ENCODE results near the gene GSN. TPM values are rescaled to one million over a fixed set of nuclear protein-coding genes. Genes with fewer than 3 reads are reported as not detected.

Gene GSN
- total and polyA plus RNA-seq, 2 of the 13 experiments (the other 11 are each of a cell fraction or from before 2014, with no cell fraction given) = 294 to 307 TPM

DNA sequence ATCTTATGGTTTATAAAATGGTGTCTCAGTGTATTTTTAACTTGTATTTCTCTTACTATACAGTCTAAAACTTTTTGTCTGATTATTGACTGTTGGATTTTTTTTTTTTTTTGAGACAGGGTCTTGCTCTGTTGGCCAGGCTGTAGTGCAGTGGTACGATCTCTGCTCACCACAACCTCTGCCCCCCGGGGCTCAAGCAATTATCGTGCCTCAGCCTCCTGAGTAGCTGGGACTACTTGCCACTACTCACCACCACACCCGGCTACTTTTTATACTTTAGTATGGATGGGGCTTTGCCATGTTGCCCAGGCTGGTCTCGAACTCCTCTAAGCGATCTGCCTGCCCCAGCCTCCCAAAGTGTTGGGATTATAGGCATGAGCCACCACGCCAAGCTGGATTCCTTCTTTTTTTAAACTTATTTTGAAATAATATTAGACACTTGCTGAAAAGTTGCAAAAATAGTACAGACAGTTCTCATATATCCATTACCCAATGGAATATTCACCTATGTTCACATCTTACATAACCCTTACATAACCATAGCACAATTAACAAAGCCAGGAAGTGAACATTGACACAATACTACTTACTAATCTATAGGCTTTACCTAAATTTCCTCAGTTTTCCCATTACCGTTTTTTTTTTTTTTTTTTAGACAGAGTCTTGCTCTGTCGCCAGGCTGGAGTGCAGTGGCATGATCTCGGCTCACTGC, 54.9 kb downstream of the GSN start (continued):
- TF ChIP-seq ZNF720 (CRISPR knock-in tag; IDR thresholded peaks at IDR 0.05) = no peak
- TF ChIP-seq ZNF530 (CRISPR knock-in tag; IDR thresholded peaks at IDR 0.05; ENCODE audit: low read depth) = no peak
- TF ChIP-seq HOXD1 (CRISPR knock-in tag; IDR thresholded peaks at IDR 0.05) = no peak
- TF ChIP-seq HOXA5 (CRISPR knock-in tag; IDR thresholded peaks at IDR 0.05) = no peak; the same call in 1 of the 2 replicates
- TF ChIP-seq MEIS2 (CRISPR knock-in tag; IDR thresholded peaks at IDR 0.05) = no peak
- TF ChIP-seq ZC3H13 (CRISPR knock-in tag; IDR thresholded peaks at IDR 0.05) = no peak
- TF ChIP-seq ZNF234 (CRISPR knock-in tag; conservative IDR thresholded peaks at IDR 0.05) = no peak
- TF ChIP-seq RBM22 (optimal IDR thresholded peaks at IDR 0.05; ENCODE audit: low read length) = no peak
- no peak for TF ChIP-seq DDIT3 (CRISPR knock-in tag; IDR thresholded peaks at IDR 0.05)
- no peak for TF ChIP-seq KDM2A (CRISPR knock-in tag; IDR thresholded peaks at IDR 0.05; ENCODE audit: borderline replicate concordance, low read depth)
- no peak for TF ChIP-seq RAD21 (CRISPR knock-in tag; IDR thresholded peaks at IDR 0.05)
- TF ChIP-seq PPARG (CRISPR knock-in tag; conservative IDR thresholded peaks at IDR 0.05) = 0 out of 2 replicates have a peak, but pooled peaks have one; percentile 28
- TF ChIP-seq FOSL2 (CRISPR knock-in tag; IDR thresholded peaks at IDR 0.05) = no peak
- TF ChIP-seq FOXP1 (IDR thresholded peaks at IDR 0.05) = no peak
- TF ChIP-seq FOXP1 (CRISPR knock-in tag; IDR thresholded peaks at IDR 0.05) = no peak
- TF ChIP-seq ZNF660 (CRISPR knock-in tag; IDR thresholded peaks at IDR 0.05; ENCODE audit: borderline replicate concordance, low read depth) = no peak
- TF ChIP-seq, protein P1, sequence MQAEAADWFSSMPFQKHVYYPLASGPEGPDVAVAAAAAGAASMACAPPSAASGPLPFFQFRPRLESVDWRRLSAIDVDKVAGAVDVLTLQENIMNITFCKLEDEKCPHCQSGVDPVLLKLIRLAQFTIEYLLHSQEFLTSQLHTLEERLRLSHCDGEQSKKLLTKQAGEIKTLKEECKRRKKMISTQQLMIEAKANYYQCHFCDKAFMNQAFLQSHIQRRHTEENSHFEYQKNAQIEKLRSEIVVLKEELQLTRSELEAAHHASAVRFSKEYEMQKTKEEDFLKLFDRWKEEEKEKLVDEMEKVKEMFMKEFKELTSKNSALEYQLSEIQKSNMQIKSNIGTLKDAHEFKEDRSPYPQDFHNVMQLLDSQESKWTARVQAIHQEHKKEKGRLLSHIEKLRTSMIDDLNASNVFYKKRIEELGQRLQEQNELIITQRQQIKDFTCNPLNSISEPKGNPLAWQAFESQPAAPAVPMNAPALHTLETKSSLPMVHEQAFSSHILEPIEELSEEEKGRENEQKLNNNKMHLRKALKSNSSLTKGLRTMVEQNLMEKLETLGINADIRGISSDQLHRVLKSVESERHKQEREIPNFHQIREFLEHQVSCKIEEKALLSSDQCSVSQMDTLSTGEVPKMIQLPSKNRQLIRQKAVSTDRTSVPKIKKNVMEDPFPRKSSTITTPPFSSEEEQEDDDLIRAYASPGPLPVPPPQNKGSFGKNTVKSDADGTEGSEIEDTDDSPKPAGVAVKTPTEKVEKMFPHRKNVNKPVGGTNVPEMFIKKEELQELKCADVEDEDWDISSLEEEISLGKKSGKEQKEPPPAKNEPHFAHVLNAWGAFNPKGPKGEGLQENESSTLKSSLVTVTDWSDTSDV (CRISPR knock-in tag; IDR thresholded peaks at IDR 0.05) = no peak
- no peak for TF ChIP-seq SP5 (CRISPR knock-in tag; IDR thresholded peaks at IDR 0.05; ENCODE audit: borderline replicate concordance, low read depth)
- no peak for TF ChIP-seq NR2F6 (IDR thresholded peaks at IDR 0.05)
- TF ChIP-seq NR2F6 (CRISPR knock-in tag; IDR thresholded peaks at IDR 0.05) = no peak
- peak; percentile 56; the same call in 1 of the 2 replicates for TF ChIP-seq SOX5 (CRISPR knock-in tag; IDR thresholded peaks at IDR 0.05; ENCODE audit: borderline replicate concordance)
- no peak for TF ChIP-seq ZIK1 (CRISPR knock-in tag; IDR thresholded peaks at IDR 0.05; ENCODE audit: borderline replicate concordance, low read depth)
- no peak for TF ChIP-seq ZNF251 (CRISPR knock-in tag; IDR thresholded peaks at IDR 0.05)
- no peak for TF ChIP-seq XRCC5 (optimal IDR thresholded peaks at IDR 0.05; ENCODE audit: low read length)
- TF ChIP-seq KDM6A (CRISPR knock-in tag; IDR thresholded peaks at IDR 0.05; ENCODE audit: low read depth) = no peak
- peak; percentile 29; the same call in 1 of the 2 replicates for TF ChIP-seq CEBPG (CRISPR knock-in tag; IDR thresholded peaks at IDR 0.05)
- no peak for TF ChIP-seq ZBTB7B (CRISPR knock-in tag; IDR thresholded peaks at IDR 0.05)
- TF ChIP-seq BCL6 (CRISPR knock-in tag; IDR thresholded peaks at IDR 0.05) = peak; percentile 45; the same call in 1 of the 2 replicates
- no peak for TF ChIP-seq BHLHE40 (IDR thresholded peaks at IDR 0.05; ENCODE audit: low read length)
- TF ChIP-seq ZNF30 (CRISPR knock-in tag; IDR thresholded peaks at IDR 0.05) = no peak
- no peak for TF ChIP-seq FUBP1 (CRISPR knock-in tag; IDR thresholded peaks at IDR 0.05; ENCODE audit: borderline replicate concordance)

All from HepG2 (cell line).